ENCODE data around the gene CDV3.
"Not testable (repeated sequence)": the region's sequence is repeated elsewhere in the genome, so short reads cannot be mapped to it uniquely, and the experiment has no call there.

The CDV3 gene

GRCh38 chr3:133573629-133574194 is at the start of gene CDV3:
Gene CDV3 (plus strand): TSS chr3:133573686. CDS start chr3:133574045, 359 bp downstream.
- no peak for DNase-seq

GRCh38 chr3:133523758-133524157 is 49.7 kb upstream of the CDV3 start:
- not testable (repeated sequence) for DNase-seq

- no peak for DNase-seq
Observed at GRCh38 chr3:133525435-133525834, 48.1 kb upstream of the CDV3 start.

- no peak for DNase-seq
Observed at GRCh38 chr3:133527081-133527715, 46.3 kb upstream of the CDV3 start.

- no peak for DNase-seq
Observed at GRCh38 chr3:133529809-133530208, 43.7 kb upstream of the CDV3 start.

GRCh38 chr3:133531981-133532380 is 41.5 kb upstream of the CDV3 start:
- DNase-seq: no peak

- no peak for DNase-seq
Observed at GRCh38 chr3:133532951-133533350, 40.5 kb upstream of the CDV3 start.

- DNase-seq: no peak
Observed at GRCh38 chr3:133535971-133536881, 37.3 kb upstream of the CDV3 start.

GRCh38 chr3:133537131-133537530 is 36.4 kb upstream of the CDV3 start:
- DNase-seq: not testable (repeated sequence)

- no peak for DNase-seq
Observed at GRCh38 chr3:133538154-133538553, 35.3 kb upstream of the CDV3 start.

- no peak for DNase-seq
Observed at GRCh38 chr3:133540896-133541674, 32.4 kb upstream of the CDV3 start.

- no peak for DNase-seq
Observed at GRCh38 chr3:133542871-133543270, 30.6 kb upstream of the CDV3 start.

- DNase-seq: not testable (repeated sequence)
Observed at GRCh38 chr3:133544983-133545382, 28.5 kb upstream of the CDV3 start.

GRCh38 chr3:133547432-133548041 is 25.9 kb upstream of the CDV3 start:
- no peak for DNase-seq

GRCh38 chr3:133548090-133548489 is 25.4 kb upstream of the CDV3 start:
- DNase-seq: no peak

- no peak for DNase-seq
Observed at GRCh38 chr3:133549565-133549964, 23.9 kb upstream of the CDV3 start.

- not testable (repeated sequence) for DNase-seq
Observed at GRCh38 chr3:133551589-133551988, 21.9 kb upstream of the CDV3 start.

GRCh38 chr3:133561679-133562078 is 11.8 kb upstream of the CDV3 start:
- DNase-seq: no peak

GRCh38 chr3:133562376-133562775 is 11.1 kb upstream of the CDV3 start:
- no peak for DNase-seq

- DNase-seq: no peak
Observed at GRCh38 chr3:133563186-133563591, 10.3 kb upstream of the CDV3 start.

- DNase-seq: no peak
Observed at GRCh38 chr3:133563816-133564215, 9.7 kb upstream of the CDV3 start.

GRCh38 chr3:133568294-133569014 is 5.0 kb upstream of the CDV3 start:
- no peak for DNase-seq
